ENCODE measurements around the gene SLC22A24. TPM values are rescaled to one million over a fixed set of nuclear protein-coding genes. Genes with fewer than 3 reads are reported as not detected.

SLC22A24 gene
- polyA plus RNA-seq, 1 experiment: not detected

DNA sequence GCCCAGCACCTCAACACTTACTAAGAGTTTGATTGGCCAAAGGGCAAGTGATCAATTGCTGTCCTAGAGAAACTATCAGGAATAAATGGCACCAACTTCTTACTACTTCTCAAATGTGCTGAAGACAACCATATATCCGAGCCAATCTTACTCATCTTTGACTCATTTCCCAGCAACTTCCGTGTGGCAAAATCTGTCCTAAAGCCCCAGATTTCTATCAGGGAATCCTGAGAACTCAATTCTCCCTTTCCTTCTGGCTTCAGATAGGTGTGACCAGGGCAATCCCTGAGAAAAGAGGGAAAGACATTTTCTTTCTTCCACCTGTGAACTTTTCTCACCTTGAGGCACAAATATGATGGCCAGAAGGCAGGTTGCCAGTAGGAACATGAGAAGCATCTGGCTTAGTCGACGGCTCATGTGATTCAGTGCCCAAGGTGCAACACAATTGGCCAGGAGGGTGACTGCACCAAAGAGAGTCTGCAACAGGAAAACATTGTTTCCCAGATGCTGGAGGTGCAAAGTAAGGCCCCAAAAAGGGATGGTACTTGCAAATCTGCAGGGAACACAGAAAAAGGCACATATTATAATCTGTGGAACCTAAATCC lies 21.8 kb upstream of the SLC22A24 start:
- POLR2A ChIA-PET: no interaction called here
- no peak for DNase-seq (ENCODE audit: low read depth, low spot score)

GRCh38 chr11:63155794-63156193 lies 11.8 kb upstream of the SLC22A24 start:
- Histone ChIP-seq H3K27ac (ENCODE audit: low read depth, low read length) (no peak overlapping the region), H3K9me3 (ENCODE audit: control insufficient read depth, insufficient read depth, low read length) (no peaks in the 10 kb centered on the region), H3K27me3 (ENCODE audit: control insufficient read depth, insufficient read depth, low read length) (peaks cover 2% of the 10 kb centered on the region), H3K4me3 (ENCODE audit: low read depth, low read length) (no peak overlapping the region)
- ChIA-PET CTCF (no interaction called here), POLR2A (no interaction called here)
- no peak for DNase-seq (ENCODE audit: low read depth, low spot score)
- TF ChIP-seq, protein P1, sequence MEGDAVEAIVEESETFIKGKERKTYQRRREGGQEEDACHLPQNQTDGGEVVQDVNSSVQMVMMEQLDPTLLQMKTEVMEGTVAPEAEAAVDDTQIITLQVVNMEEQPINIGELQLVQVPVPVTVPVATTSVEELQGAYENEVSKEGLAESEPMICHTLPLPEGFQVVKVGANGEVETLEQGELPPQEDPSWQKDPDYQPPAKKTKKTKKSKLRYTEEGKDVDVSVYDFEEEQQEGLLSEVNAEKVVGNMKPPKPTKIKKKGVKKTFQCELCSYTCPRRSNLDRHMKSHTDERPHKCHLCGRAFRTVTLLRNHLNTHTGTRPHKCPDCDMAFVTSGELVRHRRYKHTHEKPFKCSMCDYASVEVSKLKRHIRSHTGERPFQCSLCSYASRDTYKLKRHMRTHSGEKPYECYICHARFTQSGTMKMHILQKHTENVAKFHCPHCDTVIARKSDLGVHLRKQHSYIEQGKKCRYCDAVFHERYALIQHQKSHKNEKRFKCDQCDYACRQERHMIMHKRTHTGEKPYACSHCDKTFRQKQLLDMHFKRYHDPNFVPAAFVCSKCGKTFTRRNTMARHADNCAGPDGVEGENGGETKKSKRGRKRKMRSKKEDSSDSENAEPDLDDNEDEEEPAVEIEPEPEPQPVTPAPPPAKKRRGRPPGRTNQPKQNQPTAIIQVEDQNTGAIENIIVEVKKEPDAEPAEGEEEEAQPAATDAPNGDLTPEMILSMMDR (IDR thresholded peaks at IDR 0.05; ENCODE audit: low read depth, low read length): no peak

More for the DNA sequence above, 21.8 kb upstream of the SLC22A24 start:
- H3K9me3 ChIP-seq (ENCODE audit: control insufficient read depth, insufficient read depth, low read length): no peaks in the 10 kb centered on the region
- H3K27ac ChIP-seq (ENCODE audit: low read depth, low read length): no peak overlapping the region
- H3K27me3 ChIP-seq (ENCODE audit: control insufficient read depth, insufficient read depth, low read length): no peaks in the 10 kb centered on the region
- TF ChIP-seq, protein P1 (IDR thresholded peaks at IDR 0.05; ENCODE audit: low read depth, low read length): no peak
- CTCF ChIA-PET: no interaction called here
- no peak overlapping the region for H3K4me3 ChIP-seq (ENCODE audit: low read depth, low read length)

- TF ChIP-seq, protein P1 (IDR thresholded peaks at IDR 0.05; ENCODE audit: low read depth, low read length): no peak
- CTCF ChIA-PET: no interaction called here
- H3K27ac ChIP-seq (ENCODE audit: low read depth, low read length): no peak overlapping the region
- POLR2A ChIA-PET: no interaction called here
- no peaks in the 10 kb centered on the region for H3K9me3 ChIP-seq (ENCODE audit: control insufficient read depth, insufficient read depth, low read length)
- no peaks in the 10 kb centered on the region for H3K27me3 ChIP-seq (ENCODE audit: control insufficient read depth, insufficient read depth, low read length)
- DNase-seq (ENCODE audit: low read depth, low spot score): no peak
- no peak overlapping the region for H3K4me3 ChIP-seq (ENCODE audit: low read depth, low read length)
Measured at GRCh38 chr11:63146581-63146980, 2.6 kb upstream of the SLC22A24 start.

GRCh38 chr11:63142459-63142858 lies 1.6 kb downstream of the SLC22A24 start:
- no peaks in the 10 kb centered on the region for H3K27me3 ChIP-seq (ENCODE audit: control insufficient read depth, insufficient read depth, low read length)
- TF ChIP-seq, protein P1 (IDR thresholded peaks at IDR 0.05; ENCODE audit: low read depth, low read length): no peak
- H3K4me3 ChIP-seq (ENCODE audit: low read depth, low read length): no peak overlapping the region
- DNase-seq (ENCODE audit: low read depth, low spot score): no peak
- H3K27ac ChIP-seq (ENCODE audit: low read depth, low read length): no peak overlapping the region
- CTCF ChIA-PET: no interaction called here
- no peaks in the 10 kb centered on the region for H3K9me3 ChIP-seq (ENCODE audit: control insufficient read depth, insufficient read depth, low read length)
- POLR2A ChIA-PET: no interaction called here

DNA sequence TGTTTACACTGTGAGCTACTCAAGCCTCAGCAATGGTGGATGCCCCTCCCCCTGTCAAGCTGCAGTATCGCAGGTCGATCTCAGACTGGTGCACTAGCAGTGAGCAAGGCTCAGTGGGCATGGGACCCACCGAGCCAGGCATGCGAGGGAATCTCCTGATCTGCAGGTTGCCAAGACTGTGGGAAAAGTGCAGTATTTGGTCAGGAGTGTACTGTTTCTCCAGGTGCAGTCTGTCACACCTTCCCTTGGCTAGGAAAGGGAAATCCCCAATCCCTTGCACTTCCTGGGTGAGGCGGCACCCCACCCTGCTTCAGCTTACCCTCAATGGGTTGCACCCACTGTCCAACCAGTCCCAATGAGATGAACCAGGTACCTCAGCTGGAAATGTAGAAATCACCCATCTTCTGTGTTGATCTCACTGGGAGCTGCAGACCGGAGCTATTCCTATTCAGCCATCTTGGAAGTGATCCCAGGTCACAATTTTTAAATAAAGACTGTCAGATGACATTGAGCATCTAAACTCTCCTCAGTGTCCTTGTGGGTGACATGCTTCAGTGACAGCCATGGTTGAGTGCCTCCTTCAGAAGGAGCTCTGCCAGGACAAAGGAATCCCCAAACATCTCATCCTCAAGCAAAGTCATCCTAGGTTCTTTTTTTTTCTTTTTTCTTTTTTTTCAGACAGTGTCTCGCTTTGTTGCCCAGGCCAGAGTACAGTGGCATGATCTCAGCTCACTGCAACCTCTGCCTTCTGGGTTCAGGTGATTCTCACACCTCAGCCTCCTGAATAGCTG lies 10.8 kb downstream of the SLC22A24 start:
- DNase-seq (ENCODE audit: low read depth, low spot score): no peak
- Histone ChIP-seq H3K4me3 (ENCODE audit: low read depth, low read length) (no peak overlapping the region), H3K27ac (ENCODE audit: low read depth, low read length) (no peak overlapping the region), H3K9me3 (ENCODE audit: control insufficient read depth, insufficient read depth, low read length) (no peaks in the 10 kb centered on the region), H3K27me3 (ENCODE audit: control insufficient read depth, insufficient read depth, low read length) (no peaks in the 10 kb centered on the region)
- POLR2A ChIA-PET: no interaction called here
- CTCF ChIA-PET: no interaction called here
- TF ChIP-seq, protein P1 (IDR thresholded peaks at IDR 0.05; ENCODE audit: low read depth, low read length): no peak

All from AG04450 (cell line).